ENCODE measurements around the gene SPIRE1.

DNA sequence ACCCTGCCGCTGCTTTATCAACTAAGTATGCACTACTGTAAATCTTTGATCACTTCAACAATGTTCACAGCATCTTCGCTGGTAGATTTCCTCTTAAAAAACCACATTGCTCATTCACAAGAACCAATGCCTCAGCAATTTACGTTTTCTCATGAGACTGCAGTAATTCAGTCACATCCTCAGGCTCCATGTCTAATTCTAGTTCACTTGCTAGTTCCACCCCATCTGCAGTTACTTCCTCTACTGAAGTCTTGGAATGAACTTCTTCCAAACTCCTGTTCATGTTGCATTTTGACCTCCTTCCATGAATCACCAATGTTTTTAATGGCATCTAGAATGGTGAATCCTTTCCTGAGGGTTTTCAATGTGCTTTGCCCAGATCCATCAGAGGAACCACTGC lies 214.4 kb downstream of the SPIRE1 start:
- TF ChIP-seq POLR2A (IDR thresholded peaks at IDR 0.05; ENCODE audit: low read length) (no peak), GATA1 (IDR thresholded peaks at IDR 0.05; ENCODE audit: low read depth, low read length) (no peak)

Data from erythroblast (primary cell).